ENCODE results near the gene PRUNE1. TPM values are rescaled to one million over a fixed set of nuclear protein-coding genes. Genes with fewer than 3 reads are reported as not detected.
A peak's percentile ranks its signal among the peaks of the same experiment; 100 is the strongest.

The PRUNE1 gene
- total and polyA plus RNA-seq, 4 donors: 10.5 to 16.8 (median 14.8) TPM

DNA sequence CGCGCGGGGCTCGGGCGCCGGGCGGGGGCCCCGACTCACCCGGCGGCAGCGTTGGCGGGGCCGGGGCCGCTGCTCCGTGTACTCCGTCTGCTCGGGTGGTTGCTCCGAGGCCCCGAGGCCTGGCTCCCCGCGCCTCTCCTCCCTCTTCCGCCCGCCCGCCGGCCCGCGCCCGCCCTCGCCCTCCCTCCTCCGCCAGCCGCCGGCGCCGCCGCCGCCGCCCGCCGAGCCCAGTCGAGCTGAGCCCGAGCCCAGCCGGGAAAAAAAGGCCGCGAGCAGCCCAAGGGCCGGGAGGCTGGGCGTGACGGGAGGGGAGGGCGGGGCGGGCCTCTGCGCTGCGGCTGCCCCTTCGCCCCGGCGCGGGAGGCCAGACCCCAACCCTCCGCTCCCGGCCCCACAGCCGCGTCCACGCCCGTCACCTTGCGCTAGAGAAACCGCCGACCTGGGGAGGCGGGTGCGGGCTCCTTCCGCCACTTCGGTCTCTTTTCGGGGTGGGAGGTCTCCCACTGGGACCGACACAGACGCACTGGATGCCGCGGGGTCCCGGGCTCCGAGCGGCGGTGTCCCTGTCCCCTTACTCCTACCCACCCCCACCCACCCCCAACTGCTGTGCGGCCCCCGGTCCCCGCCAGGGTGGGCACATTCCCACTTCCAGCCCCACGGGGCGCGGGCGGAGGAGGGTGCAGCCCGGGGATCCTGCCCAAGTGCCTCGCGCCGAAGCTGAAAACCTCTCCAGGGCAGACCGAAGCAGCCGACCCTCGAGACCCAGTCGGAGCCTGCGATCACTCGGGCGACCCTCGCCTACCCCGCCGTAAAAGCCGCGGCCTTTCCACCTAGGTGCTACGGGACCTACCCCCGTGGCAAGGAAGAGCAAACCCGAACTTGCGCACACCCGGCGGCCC lies 33.4 kb upstream of the PRUNE1 start, which contains the start of gene CERS2:
Gene CERS2, minus strand, starts transcription at position 256 of the 899 bp plus-strand sequence. CDS start 5,745 bp downstream, outside the sequence.
- ATAC-seq (ENCODE audit: low FRiP score) (peak; percentile 79), DNase-seq (peak; percentile 92 to 95)
- 4 to 9% methylated on average over 43 to 106 of the region's 106 CpGs for WGBS, 2 donors
- H3K36me3 ChIP-seq (ENCODE audit: control insufficient read depth in 1 of 2, insufficient read depth in 2 of 2, low read length in 1 of 2): no peaks in the 10 kb centered on the region
- no peaks in the 10 kb centered on the region for H3K9me3 ChIP-seq (ENCODE audit: control insufficient read depth, low read length)
- intact Hi-C loops (cut with DNase I): loop anchor here in 1 of 2 donors (5.0 to 10.0 kb wide), 4 partner anchors 32 to 410 kb away; partner anchors contain the start of genes ARNT, MINDY1, PRUNE1 and SETDB1
- peak within 1 kb of the TSS; percentile 74 to 96 for H3K4me3 ChIP-seq (ENCODE audit: low read length in 2 of 2)
- H3K27ac ChIP-seq (ENCODE audit: low read depth in 1 of 2, low read length in 2 of 2): peak within 1 kb of the TSS; percentile 52 to 91
- no peaks in the 10 kb centered on the region for H3K27me3 ChIP-seq (ENCODE audit: control insufficient read depth in 1 of 2, insufficient read depth in 2 of 2, low read length in 1 of 2)
- H3K4me1 ChIP-seq (ENCODE audit: control insufficient read depth in 1 of 2, insufficient read depth in 2 of 2, low read length in 2 of 2): no peaks in the 10 kb centered on the region

DNA sequence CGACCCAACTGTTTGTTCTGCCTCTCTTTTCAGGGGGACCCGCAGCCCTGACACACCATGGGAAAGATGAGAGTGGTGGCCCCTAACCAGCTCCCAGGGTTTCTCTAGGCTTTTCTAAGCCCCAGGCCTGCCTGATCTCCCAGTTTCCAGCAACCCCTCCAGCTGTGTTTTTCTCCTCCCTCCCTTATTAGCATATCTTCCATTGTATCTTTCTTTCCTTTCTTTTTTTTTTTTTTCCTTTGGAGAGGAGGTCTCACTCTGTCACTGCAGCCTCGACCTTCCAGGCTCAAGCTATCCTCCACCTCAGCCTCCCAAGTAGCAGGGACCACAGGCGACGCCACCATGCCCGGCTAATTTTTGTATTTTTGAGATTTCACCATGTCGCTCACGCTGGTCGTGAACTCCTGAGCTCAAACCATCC lies 31.8 kb upstream of the PRUNE1 start:
- intact Hi-C loops (cut with DNase I): loop anchor here in 1 of 2 donors (5.0 to 10.0 kb wide), 3 partner anchors 49 to 412 kb away; partner anchors contain the start of genes ARNT and SETDB1
- Histone ChIP-seq H3K36me3 (ENCODE audit: control insufficient read depth in 1 of 2, insufficient read depth in 2 of 2, low read length in 1 of 2) (no peaks in the 10 kb centered on the region), H3K27ac (ENCODE audit: low read depth in 1 of 2, low read length in 2 of 2) (peak overlapping the region in 1 of 2 donors; percentile 53), H3K4me3 (ENCODE audit: low read length in 2 of 2) (no peak overlapping the region), H3K27me3 (ENCODE audit: control insufficient read depth in 1 of 2, insufficient read depth in 2 of 2, low read length in 1 of 2) (no peaks in the 10 kb centered on the region), H3K4me1 (ENCODE audit: control insufficient read depth in 1 of 2, insufficient read depth in 2 of 2, low read length in 2 of 2) (no peaks in the 10 kb centered on the region), H3K9me3 (ENCODE audit: control insufficient read depth, low read length) (no peaks in the 10 kb centered on the region)
- DNase-seq (peak in 1 of 2 donors; percentile 24), ATAC-seq (ENCODE audit: low FRiP score) (no peak)
- 95 to 96% methylated on average over 9 of the region's 9 CpGs for WGBS, 2 donors

DNA sequence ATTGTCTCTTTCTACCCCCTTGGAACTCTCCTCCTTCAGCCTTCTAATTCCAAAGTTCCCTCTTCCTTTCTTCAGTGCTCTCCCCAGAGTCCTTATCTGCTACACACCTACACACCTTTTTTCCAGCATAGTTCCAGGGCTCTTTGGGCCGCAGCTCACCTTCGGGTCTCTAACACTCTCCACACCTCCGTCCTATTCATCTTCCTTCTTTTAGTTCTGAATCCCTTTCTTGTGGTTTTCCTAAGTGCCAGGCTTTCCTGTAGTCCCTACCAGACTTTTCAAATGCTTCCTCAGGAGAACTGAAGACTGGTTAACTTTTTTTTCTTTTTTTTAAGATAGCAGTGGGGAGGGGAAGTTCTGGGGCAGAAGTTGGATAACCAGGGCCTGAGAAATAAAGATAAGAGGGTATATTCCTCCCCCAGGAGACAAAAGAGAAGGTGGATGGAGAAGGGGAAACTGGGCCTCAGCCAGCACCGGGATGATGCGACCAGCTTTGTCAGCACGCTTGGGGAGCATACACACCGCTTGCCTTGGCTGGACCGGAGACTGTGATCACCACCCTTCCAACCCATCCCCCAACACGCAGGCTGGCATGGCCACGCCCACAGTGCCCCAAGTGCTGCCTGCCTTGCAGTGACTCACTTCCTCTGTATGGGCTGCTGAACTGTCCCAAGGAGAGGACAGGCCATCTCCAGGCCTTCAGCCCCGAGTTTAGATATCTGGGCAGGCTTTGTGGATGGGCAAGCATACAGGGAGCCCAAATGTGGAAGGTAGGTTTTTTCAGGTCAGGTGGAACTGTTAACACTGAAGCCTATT lies 31.2 kb upstream of the PRUNE1 start:
- peak overlapping the region; percentile 53 to 78 for H3K27ac ChIP-seq (ENCODE audit: low read depth in 1 of 2, low read length in 2 of 2)
- no peaks in the 10 kb centered on the region for H3K27me3 ChIP-seq (ENCODE audit: control insufficient read depth in 1 of 2, insufficient read depth in 2 of 2, low read length in 1 of 2)
- 24 to 25% methylated on average over 11 of the region's 11 CpGs for WGBS, 2 donors
- DNase-seq (peak; percentile 95), ATAC-seq (ENCODE audit: low FRiP score) (peak; percentile 73)
- no peaks in the 10 kb centered on the region for H3K9me3 ChIP-seq (ENCODE audit: control insufficient read depth, low read length)
- H3K4me3 ChIP-seq (ENCODE audit: low read length in 2 of 2): no peak overlapping the region
- intact Hi-C loops (cut with DNase I): loop anchor here in 1 of 2 donors (5.0 to 10.0 kb wide), 3 partner anchors 50 to 412 kb away; partner anchors contain the start of genes ARNT and SETDB1
- H3K36me3 ChIP-seq (ENCODE audit: control insufficient read depth in 1 of 2, insufficient read depth in 2 of 2, low read length in 1 of 2): no peaks in the 10 kb centered on the region
- no peaks in the 10 kb centered on the region for H3K4me1 ChIP-seq (ENCODE audit: control insufficient read depth in 1 of 2, insufficient read depth in 2 of 2, low read length in 2 of 2)

DNA sequence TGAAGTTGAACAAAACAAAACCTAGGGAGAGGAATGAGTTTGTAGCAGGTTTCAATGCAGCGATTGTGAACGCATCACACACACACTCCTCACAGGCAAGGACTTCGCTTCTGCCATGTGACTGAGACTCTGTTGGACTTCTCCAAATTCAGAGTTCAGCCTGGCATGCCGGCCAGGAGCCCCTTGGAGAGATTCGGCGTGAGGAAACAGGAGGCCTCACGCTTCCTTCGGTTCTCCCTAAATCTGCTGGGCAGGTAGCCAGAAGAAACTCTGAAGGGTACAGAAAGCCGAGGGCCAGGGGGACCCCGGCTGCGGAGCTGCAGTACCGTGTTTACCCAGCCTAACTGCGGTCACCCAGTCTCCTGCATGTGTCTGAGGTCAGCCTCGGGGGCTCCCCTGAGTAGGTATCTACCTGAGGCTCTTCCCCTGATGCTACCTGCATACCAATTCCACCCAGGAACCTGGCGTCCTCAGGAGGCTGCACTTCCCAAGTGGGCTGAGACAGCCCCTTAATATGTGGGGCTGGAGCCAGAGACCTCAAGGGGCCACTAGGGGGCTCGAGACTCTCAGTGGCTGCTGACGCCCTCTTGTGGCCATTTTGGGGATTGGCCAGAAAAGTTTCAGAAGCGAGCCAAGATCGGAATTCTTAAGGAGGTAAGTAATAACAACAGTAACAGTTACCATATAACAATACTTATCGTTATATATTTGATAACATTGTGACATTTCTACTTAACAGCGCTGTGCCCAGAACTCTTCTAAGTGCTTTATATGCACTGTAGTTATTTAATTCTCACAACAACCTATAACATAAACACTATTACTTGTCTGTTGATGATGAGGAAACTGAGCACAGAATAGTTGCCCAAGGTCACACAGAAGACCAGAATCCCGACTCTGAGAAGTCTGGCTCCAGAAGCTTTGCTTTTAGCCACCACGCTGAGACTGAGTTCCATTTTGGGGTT lies 28.9 kb upstream of the PRUNE1 start:
- ATAC-seq (ENCODE audit: low FRiP score) (peak; percentile 79), DNase-seq (peak; percentile 91 to 93)
- Histone ChIP-seq H3K4me3 (ENCODE audit: low read length in 2 of 2) (no peak overlapping the region), H3K27ac (ENCODE audit: low read depth in 1 of 2, low read length in 2 of 2) (peak overlapping the region; percentile 39 to 80), H3K9me3 (ENCODE audit: control insufficient read depth, low read length) (no peaks in the 10 kb centered on the region), H3K4me1 (ENCODE audit: control insufficient read depth in 1 of 2, insufficient read depth in 2 of 2, low read length in 2 of 2) (no peaks in the 10 kb centered on the region), H3K27me3 (ENCODE audit: control insufficient read depth in 1 of 2, insufficient read depth in 2 of 2, low read length in 1 of 2) (no peaks in the 10 kb centered on the region), H3K36me3 (ENCODE audit: control insufficient read depth in 1 of 2, insufficient read depth in 2 of 2, low read length in 1 of 2) (no peaks in the 10 kb centered on the region)
- intact Hi-C loops (cut with DNase I): loop anchor here in 1 of 2 donors (5.0 to 10.0 kb wide), 3 partner anchors 52 to 415 kb away; partner anchors contain the start of genes ARNT and SETDB1
- 9 to 10% methylated on average over 23 of the region's 23 CpGs for WGBS, 2 donors

DNA sequence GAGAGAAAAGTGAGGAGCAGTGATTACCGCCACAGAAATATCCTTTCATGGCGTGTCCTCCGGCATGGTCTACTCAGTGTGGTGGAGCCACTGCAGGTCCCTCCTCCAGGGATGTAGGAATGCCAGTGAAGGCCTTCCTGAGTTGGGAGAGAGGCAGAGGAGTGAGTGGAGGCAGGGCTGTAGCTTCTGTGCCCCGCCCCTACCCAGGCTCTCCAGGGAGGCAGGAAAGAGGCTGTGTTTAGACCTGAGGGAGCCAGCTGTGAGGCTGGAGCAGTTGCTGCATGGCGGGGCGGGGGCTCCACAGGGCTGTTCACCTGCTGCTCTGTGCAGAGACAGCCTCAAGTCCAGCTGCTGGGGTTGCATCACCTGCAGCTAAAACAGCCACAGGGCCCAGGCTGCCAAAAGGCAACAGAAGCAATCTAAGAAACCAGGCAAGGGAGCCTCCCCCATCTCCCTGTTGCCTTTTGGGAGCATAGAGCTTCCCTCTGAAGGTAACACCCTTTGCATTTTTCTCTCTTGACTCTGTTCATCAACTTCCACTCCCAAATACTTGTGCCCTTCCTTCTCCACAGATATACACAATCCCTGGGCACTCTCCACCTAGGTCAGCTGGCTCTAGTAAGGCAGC lies 27.0 kb upstream of the PRUNE1 start:
- Histone ChIP-seq H3K4me3 (ENCODE audit: low read length in 2 of 2) (no peak overlapping the region), H3K9me3 (ENCODE audit: control insufficient read depth, low read length) (no peaks in the 10 kb centered on the region), H3K36me3 (ENCODE audit: control insufficient read depth in 1 of 2, insufficient read depth in 2 of 2, low read length in 1 of 2) (no peaks in the 10 kb centered on the region), H3K27ac (ENCODE audit: low read depth in 1 of 2, low read length in 2 of 2) (no peak overlapping the region), H3K27me3 (ENCODE audit: control insufficient read depth in 1 of 2, insufficient read depth in 2 of 2, low read length in 1 of 2) (no peaks in the 10 kb centered on the region), H3K4me1 (ENCODE audit: control insufficient read depth in 1 of 2, insufficient read depth in 2 of 2, low read length in 2 of 2) (no peaks in the 10 kb centered on the region)
- DNase-seq (peak; percentile 18 to 70), ATAC-seq (ENCODE audit: low FRiP score) (no peak)
- intact Hi-C loops (cut with DNase I): no loop called here
- WGBS, 2 donors: 92 to 95% methylated on average over 6 of the region's 6 CpGs

DNA sequence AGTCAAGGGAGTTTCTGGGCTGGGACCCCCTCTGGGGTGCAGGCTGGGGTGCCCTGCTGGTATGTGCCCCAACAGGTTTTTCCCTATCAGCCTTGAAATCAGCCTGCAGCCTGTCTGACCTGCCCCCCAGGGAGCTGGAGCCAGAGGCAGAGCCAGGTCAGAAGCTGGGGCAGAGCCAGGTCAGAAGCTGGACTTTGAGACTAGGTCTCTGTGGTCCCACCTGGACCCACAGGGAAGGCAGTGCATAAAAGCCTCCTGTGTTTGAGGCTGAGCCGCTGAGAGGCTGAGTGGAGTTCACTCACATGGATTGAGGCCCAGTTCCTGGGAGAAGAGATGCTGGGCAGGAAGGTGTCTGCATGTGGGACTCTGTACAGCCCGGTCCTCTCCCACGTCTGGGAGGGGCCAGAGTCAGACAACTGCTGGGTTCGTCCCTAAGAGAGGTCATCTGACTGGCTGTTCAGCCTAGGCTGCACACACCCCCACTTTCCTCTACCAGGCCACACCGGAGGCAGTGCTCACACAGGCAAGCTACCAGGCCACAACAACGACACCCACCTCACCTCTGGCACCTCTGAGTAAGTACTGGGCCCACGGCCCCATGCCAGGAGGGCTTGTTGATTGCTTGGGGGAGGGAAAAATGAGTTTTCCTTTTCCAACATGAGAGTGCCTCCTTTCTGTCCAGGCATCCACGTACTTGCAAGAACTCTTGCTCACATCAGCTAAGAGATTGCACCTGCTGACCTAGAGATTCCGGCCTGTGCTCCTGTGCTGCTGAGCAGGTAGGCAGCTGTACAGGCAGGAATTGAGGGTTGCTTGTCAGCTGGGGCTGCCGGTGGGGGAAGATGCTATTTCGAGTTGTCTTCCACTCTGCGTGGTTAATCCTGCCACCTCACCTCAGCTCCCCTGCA lies 26.2 kb upstream of the PRUNE1 start, which contains the start of gene ANXA9:
Gene ANXA9, plus strand, starts transcription at position 488 of the 908 bp plus-strand sequence. CDS start 814 bp downstream, outside the sequence.
- H3K27ac ChIP-seq (ENCODE audit: low read depth in 1 of 2, low read length in 2 of 2): no peak within 1 kb of the TSS

More for the DNA sequence above, 26.2 kb upstream of the PRUNE1 start, which contains the start of gene ANXA9:
- Histone ChIP-seq H3K36me3 (ENCODE audit: control insufficient read depth in 1 of 2, insufficient read depth in 2 of 2, low read length in 1 of 2) (no peaks in the 10 kb centered on the region), H3K27me3 (ENCODE audit: control insufficient read depth in 1 of 2, insufficient read depth in 2 of 2, low read length in 1 of 2) (no peaks in the 10 kb centered on the region), H3K4me1 (ENCODE audit: control insufficient read depth in 1 of 2, insufficient read depth in 2 of 2, low read length in 2 of 2) (no peaks in the 10 kb centered on the region), H3K9me3 (ENCODE audit: control insufficient read depth, low read length) (no peaks in the 10 kb centered on the region), H3K4me3 (ENCODE audit: low read length in 2 of 2) (no peak within 1 kb of the TSS)
- DNase-seq: peak in 1 of 2 donors; percentile 66
- ATAC-seq (ENCODE audit: low FRiP score): no peak
- WGBS, 2 donors: 80 to 82% methylated on average over 12 of the region's 12 CpGs
- intact Hi-C loops (cut with DNase I): no loop called here
